Natural killer cell (primary cell): ENCODE data around the gene UST. TPM values are rescaled to one million over a fixed set of nuclear protein-coding genes. Genes with fewer than 3 reads are reported as not detected.

Source experiments
- ATAC-seq, 3 donors: fragments of 150-1000 bp in 2 of 3; fragments of 200-7000 bp in 1 of 3; cut with Tn5 transposase; 1 replicate in 1 of 3; 2 replicates in 2 of 3; pipeline ENCODE4 v1.10.0; 2021; ENCODE audit warnings: mild to moderate bottlenecking in 2 of 3, moderate library complexity in 2 of 3
- DNase-seq, 2 donors: peaks; one replicate each; pipeline versions ENCODE4 v3.0.0 to v3.0.0-alpha.2; 2013 to 2021; ENCODE audit warnings: mixed read lengths in 1 of 2
- H3K27ac ChIP-seq: one replicate; pipeline ENCODE4 v1.5.1; 2013; ENCODE audit warnings: mild to moderate bottlenecking, low read length
- H3K27me3 ChIP-seq: one replicate; pipeline ENCODE4 v1.6.1; 2013; ENCODE audit warnings: low read length; ENCODE audit not compliant: control insufficient read depth, insufficient read depth
- H3K36me3 ChIP-seq: one replicate; pipeline ENCODE4 v1.6.1; 2013; ENCODE audit warnings: low read length; ENCODE audit not compliant: control insufficient read depth, insufficient read depth
- H3K4me1 ChIP-seq: one replicate; pipeline ENCODE4 v1.6.1; 2013; ENCODE audit warnings: low read length; ENCODE audit not compliant: control insufficient read depth, insufficient read depth
- H3K4me3 ChIP-seq: one replicate; pipeline ENCODE4 v1.5.1; 2013; ENCODE audit warnings: low read length
- H3K9me3 ChIP-seq: one replicate; pipeline ENCODE4 v1.6.1; 2013; ENCODE audit warnings: low read length; ENCODE audit not compliant: control insufficient read depth, insufficient read depth
- H3K27ac Mint-ChIP-seq, 2 donors: one replicate each; pipeline ENCODE4 v1.8.0; 2022; ENCODE audit warnings: mild to moderate bottlenecking in 2 of 2, mixed read lengths in 2 of 2, moderate library complexity in 1 of 2
- H3K27me3 Mint-ChIP-seq, 2 donors: one replicate each; pipeline ENCODE4 v1.8.0; 2022; ENCODE audit warnings: low read depth in 2 of 2, mixed read lengths in 2 of 2
- H3K36me3 Mint-ChIP-seq: one replicate; pipeline ENCODE4 v1.8.0; 2022; ENCODE audit warnings: mixed read lengths
- H3K4me1 Mint-ChIP-seq, 2 donors: one replicate each; pipeline ENCODE4 v1.8.0; 2022; ENCODE audit warnings: mixed read lengths in 2 of 2
- H3K4me3 Mint-ChIP-seq: one replicate; pipeline ENCODE4 v1.8.0; 2022; ENCODE audit warnings: mild to moderate bottlenecking, moderate library complexity, mixed read lengths
- H3K9me3 Mint-ChIP-seq, 2 donors: one replicate each; pipeline ENCODE4 v1.8.0; 2022; ENCODE audit warnings: mixed read lengths in 2 of 2
- WGBS: methylation state at CpG from one replicate; pipeline ENCODE4 v1.1.7; 2013; ENCODE audit warnings: missing lambda C conversion rate; ENCODE audit not compliant: insufficient coverage; 5-methylcytosine and 5-hydroxymethylcytosine counted together
- intact Hi-C: fragments of 100-400 bp; cut with micrococcal nuclease; formaldehyde crosslinking; loops from one replicate; pipeline ENCODE4 v1.14.2; 2022
- total RNA-seq, 4 donors: library from RNA; stranded (reverse); fragments of 120-200 nt in 1 of 4; gene quantifications; one replicate each; pipeline versions ENCODE4 v1.2.3 to v1.2.4, GENCODE V29; 2013 to 2022
- TF ChIP-seq, protein P1 (sequence below): fragments of 200-600 bp; IDR thresholded peaks from one replicate; pipeline ENCODE4 v1.8.0; 2022; ENCODE audit warnings: antibody characterized with exemption

Gene UST
- total RNA-seq, 3 donors from 2014 or later (not counting 1 experiment from before 2014, with no cell fraction given) = 6.3 to 11.9 (median 10.6) TPM

DNA sequence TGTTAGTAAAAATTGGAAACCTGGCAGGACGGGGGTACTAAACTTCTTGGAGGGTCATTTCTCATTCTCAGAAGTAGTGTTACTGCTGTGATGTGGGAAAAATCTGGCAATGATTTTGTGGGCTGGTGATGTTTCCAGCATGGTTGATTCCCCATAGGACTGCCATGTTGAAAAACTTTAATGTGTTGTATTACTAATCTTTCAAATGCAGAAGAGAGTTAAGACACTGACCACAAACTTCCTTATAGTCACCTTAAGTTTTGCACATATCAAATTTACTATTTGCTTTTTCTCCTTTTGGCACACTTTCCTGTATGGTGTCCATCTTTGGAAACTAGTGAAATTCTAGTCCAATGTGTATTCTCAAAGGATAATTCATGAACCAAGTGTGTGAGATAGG is 334.5 kb downstream of the UST start:
- no peaks in the 10 kb centered on the region for H3K9me3 Mint-ChIP-seq
- no peak for ATAC-seq

DNA sequence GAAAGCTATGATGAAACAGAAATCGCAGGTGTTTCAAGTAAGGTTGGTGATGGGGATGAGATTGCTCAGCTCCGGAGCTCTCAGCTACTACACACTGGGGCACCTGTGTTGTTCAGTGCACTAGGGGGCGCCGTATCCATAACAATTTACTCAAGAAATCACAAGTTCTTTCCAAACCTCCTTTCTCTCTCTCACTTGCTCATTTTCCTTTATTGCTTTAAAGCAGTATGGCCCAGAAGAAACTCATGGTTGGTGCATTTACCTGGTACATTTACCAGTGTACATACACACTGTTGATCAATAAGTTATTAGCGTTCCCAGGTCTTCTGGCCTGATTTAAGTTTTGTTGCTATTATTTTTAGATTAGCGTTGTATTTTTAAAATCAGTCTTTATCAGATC is 335.5 kb downstream of the UST start:
- ATAC-seq (peak; percentile 65 to 82 (median 81)), DNase-seq (peak; percentile 46 to 90)
- H3K4me1 Mint-ChIP-seq = peaks cover 0 to 4% of the 10 kb centered on the region in 2 donors
- no peak overlapping the region for H3K4me3 Mint-ChIP-seq
- intact Hi-C loops = loop anchor here (1.0 to 5.0 kb wide), 3 partner anchors 55 to 435 kb away; no protein-coding TSS in a partner anchor
- Histone ChIP-seq H3K4me3 (no peak overlapping the region), H3K9me3 (no peaks in the 10 kb centered on the region), H3K4me1 (no peaks in the 10 kb centered on the region), H3K27ac (no peak overlapping the region), H3K27me3 (no peaks in the 10 kb centered on the region), H3K36me3 (peaks cover 4% of the 10 kb centered on the region)
- no peaks in the 10 kb centered on the region for H3K27me3 Mint-ChIP-seq
- H3K36me3 Mint-ChIP-seq = no peaks in the 10 kb centered on the region
- no peak overlapping the region for H3K27ac Mint-ChIP-seq
- no peaks in the 10 kb centered on the region for H3K9me3 Mint-ChIP-seq
- WGBS = 3% methylated on average over 3 of the region's 6 CpGs
- TF ChIP-seq, protein P1, sequence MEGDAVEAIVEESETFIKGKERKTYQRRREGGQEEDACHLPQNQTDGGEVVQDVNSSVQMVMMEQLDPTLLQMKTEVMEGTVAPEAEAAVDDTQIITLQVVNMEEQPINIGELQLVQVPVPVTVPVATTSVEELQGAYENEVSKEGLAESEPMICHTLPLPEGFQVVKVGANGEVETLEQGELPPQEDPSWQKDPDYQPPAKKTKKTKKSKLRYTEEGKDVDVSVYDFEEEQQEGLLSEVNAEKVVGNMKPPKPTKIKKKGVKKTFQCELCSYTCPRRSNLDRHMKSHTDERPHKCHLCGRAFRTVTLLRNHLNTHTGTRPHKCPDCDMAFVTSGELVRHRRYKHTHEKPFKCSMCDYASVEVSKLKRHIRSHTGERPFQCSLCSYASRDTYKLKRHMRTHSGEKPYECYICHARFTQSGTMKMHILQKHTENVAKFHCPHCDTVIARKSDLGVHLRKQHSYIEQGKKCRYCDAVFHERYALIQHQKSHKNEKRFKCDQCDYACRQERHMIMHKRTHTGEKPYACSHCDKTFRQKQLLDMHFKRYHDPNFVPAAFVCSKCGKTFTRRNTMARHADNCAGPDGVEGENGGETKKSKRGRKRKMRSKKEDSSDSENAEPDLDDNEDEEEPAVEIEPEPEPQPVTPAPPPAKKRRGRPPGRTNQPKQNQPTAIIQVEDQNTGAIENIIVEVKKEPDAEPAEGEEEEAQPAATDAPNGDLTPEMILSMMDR = peak; percentile 78

More for the DNA sequence above, 334.5 kb downstream of the UST start:
- Histone ChIP-seq H3K4me3 (no peak overlapping the region), H3K36me3 (peaks cover 8% of the 10 kb centered on the region), H3K27ac (no peak overlapping the region), H3K4me1 (no peaks in the 10 kb centered on the region), H3K27me3 (no peaks in the 10 kb centered on the region), H3K9me3 (no peaks in the 10 kb centered on the region)
- no peak for DNase-seq
- H3K27me3 Mint-ChIP-seq = no peaks in the 10 kb centered on the region
- TF ChIP-seq, protein P1 = no peak
- peaks cover 0 to 4% of the 10 kb centered on the region in 2 donors for H3K4me1 Mint-ChIP-seq
- no peaks in the 10 kb centered on the region for H3K36me3 Mint-ChIP-seq
- no peak overlapping the region for H3K27ac Mint-ChIP-seq
- H3K4me3 Mint-ChIP-seq = no peak overlapping the region
- 95% methylated on average over 1 of the region's 1 CpG for WGBS
- intact Hi-C loops = loop anchor here (5.0 kb wide), 1 partner anchor 54 kb away; no protein-coding TSS in a partner anchor

DNA sequence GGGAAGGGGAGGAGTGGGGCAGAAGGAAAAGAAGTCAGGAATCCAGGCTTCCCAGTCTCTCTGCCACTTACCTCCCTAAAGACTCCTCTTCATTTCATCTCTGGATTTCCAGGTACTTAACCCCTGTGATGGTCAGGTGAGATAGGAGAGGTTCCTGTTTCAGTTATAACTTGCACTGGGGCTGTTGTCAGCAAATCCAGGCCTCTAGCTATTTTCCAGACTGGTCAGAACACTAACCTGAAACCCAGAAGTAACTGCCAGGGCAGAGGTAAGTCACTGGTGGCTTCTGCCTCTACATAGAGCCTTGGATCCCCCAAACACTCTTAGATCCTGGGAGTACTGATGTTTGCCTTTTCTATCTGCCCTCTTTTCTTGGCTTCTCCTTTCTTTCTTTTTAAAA is 337.2 kb downstream of the UST start:
- Histone ChIP-seq H3K9me3 (no peaks in the 10 kb centered on the region), H3K36me3 (no peaks in the 10 kb centered on the region), H3K27me3 (no peaks in the 10 kb centered on the region), H3K4me1 (no peaks in the 10 kb centered on the region), H3K4me3 (no peak overlapping the region), H3K27ac (no peak overlapping the region)
- Mint-ChIP-seq H3K36me3 (no peaks in the 10 kb centered on the region), H3K9me3 (no peaks in the 10 kb centered on the region), H3K4me3 (no peak overlapping the region), H3K4me1 (peaks cover 0 to 4% of the 10 kb centered on the region in 2 donors), H3K27ac (no peak overlapping the region), H3K27me3 (peaks cover 0 to 2% of the 10 kb centered on the region in 2 donors)
- DNase-seq = no peak
- intact Hi-C loops = loop anchor here (5.0 kb wide), 1 partner anchor 57 kb away; no protein-coding TSS in a partner anchor
- no peak for ATAC-seq
- TF ChIP-seq, protein P1 = no peak
